ENCODE measurements around the gene RING1.

The RING1 gene

DNA sequence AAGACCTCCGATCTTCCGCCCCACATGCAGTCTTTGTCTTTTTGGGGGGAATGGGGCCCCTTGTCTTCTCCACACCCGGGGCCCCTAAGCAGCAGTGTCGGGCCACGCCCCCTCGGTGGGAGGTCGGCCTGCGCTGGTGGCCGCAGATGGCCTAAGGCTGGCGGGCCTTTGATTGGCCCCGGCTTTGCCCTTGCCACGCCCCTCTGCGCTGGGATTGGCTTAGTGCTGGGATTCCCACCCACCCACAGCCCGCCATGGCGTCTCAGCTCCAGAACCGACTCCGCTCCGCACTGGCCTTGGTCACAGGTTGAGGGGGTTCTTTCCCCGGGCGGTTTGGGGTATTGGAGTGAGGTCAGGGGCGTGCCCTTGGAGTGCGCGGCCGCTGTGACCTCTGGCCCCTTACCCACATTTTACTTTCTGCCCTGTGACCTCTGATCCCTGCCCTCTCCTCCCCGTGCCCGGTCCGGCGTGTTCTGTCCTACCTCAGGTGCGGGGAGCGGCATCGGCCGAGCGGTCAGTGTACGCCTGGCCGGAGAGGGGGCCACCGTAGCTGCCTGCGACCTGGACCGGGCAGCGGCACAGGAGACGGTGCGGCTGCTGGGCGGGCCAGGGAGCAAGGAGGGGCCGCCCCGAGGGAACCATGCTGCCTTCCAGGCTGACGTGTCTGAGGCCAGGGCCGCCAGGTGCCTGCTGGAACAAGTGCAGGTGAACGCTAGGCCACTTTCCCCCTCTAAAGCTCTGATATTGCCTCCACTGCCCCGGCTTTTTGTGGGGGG is 3.7 kb upstream of the RING1 start, which contains the start of gene HSD17B8:
HSD17B8 (plus strand) TSS at position 241 of the 776 bp plus-strand sequence; CDS start at position 255, 14 bp downstream.
- TF ChIP-seq, protein P1, sequence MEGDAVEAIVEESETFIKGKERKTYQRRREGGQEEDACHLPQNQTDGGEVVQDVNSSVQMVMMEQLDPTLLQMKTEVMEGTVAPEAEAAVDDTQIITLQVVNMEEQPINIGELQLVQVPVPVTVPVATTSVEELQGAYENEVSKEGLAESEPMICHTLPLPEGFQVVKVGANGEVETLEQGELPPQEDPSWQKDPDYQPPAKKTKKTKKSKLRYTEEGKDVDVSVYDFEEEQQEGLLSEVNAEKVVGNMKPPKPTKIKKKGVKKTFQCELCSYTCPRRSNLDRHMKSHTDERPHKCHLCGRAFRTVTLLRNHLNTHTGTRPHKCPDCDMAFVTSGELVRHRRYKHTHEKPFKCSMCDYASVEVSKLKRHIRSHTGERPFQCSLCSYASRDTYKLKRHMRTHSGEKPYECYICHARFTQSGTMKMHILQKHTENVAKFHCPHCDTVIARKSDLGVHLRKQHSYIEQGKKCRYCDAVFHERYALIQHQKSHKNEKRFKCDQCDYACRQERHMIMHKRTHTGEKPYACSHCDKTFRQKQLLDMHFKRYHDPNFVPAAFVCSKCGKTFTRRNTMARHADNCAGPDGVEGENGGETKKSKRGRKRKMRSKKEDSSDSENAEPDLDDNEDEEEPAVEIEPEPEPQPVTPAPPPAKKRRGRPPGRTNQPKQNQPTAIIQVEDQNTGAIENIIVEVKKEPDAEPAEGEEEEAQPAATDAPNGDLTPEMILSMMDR (IDR thresholded peaks at IDR 0.05; ENCODE audit: borderline replicate concordance, insufficient read depth, low read depth, low read length), result no peak
- peak within 1 kb of the TSS; percentile 69 for H3K4me3 ChIP-seq (ENCODE audit: low read depth, low read length)

DNA sequence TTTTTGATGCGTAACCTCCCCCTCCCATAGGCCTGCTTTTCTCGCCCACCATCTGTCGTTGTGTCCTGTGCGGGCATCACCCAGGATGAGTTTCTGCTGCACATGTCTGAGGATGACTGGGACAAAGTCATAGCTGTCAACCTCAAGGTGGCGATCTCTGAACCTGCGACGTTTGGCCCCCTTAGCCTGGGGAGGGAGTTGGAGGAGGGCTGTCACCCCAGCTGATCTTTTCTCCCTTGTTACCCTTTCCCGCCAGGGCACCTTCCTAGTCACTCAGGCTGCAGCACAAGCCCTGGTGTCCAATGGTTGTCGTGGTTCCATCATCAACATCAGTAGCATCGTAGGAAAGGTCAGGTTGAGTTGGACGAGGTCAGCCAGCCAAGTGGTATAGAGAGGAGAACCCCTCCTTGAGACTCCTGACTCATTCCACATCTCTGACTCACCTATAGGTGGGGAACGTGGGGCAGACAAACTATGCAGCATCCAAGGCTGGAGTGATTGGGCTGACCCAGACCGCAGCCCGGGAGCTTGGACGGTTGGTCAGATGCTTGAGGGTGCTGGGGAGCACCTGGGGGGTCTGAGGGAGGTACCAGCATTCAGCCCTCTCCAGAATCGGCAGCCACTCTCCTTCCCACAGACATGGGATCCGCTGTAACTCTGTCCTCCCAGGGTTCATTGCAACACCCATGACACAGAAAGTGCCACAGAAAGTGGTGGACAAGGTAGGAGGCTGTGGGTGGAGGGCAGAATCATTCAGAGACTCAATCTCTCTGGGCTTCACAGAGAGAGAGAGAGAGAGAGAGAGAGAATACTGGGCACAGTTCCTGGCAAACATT is 2.9 kb upstream of the RING1 start:
- peak overlapping the region; percentile 69 for H3K4me3 ChIP-seq (ENCODE audit: low read depth, low read length)

DNA sequence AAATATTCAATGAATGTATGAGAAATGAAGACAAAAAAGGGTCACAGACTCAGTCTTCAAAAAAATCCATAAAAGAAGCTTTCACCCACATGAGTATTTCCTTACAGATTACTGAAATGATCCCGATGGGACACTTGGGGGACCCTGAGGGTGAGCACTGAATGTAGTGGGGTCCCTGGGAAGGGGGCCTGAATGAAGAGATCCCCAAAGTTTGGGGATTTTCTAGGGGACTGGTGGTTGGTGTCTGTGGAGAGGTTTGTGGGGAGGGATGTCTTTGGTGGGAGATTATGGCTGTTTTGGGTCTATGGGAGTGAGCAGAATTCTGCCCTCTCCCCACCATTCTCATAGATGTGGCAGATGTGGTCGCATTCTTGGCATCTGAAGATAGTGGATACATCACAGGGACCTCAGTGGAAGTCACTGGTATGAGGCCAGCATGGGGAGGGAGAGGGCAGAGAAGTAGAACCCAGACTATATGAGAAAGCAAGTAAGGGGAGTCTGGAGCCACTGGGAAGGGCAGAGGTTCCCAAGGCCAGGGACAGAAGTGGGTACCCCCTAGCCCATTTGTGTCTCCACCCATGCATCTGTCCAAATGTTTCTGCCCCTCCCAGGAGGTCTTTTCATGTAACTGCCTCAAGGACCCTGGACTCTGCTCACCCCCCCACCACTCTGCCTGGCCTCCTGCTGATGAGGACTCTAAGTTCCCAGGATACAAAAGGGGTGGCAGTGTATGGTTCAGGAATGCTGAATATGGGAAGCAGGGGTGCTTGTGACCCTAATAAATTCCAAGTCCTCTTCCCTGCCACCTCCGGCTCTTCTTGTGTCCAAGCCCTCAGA is 2.1 kb upstream of the RING1 start:
- TF ChIP-seq, protein P1 (IDR thresholded peaks at IDR 0.05; ENCODE audit: borderline replicate concordance, insufficient read depth, low read depth, low read length), result no peak
- H3K4me3 ChIP-seq (ENCODE audit: low read depth, low read length), result no peak overlapping the region

More for the DNA sequence above, 2.9 kb upstream of the RING1 start:
- TF ChIP-seq, protein P1 (IDR thresholded peaks at IDR 0.05; ENCODE audit: borderline replicate concordance, insufficient read depth, low read depth, low read length), result peak; percentile 32; the same call in 1 of the 2 replicates

DNA sequence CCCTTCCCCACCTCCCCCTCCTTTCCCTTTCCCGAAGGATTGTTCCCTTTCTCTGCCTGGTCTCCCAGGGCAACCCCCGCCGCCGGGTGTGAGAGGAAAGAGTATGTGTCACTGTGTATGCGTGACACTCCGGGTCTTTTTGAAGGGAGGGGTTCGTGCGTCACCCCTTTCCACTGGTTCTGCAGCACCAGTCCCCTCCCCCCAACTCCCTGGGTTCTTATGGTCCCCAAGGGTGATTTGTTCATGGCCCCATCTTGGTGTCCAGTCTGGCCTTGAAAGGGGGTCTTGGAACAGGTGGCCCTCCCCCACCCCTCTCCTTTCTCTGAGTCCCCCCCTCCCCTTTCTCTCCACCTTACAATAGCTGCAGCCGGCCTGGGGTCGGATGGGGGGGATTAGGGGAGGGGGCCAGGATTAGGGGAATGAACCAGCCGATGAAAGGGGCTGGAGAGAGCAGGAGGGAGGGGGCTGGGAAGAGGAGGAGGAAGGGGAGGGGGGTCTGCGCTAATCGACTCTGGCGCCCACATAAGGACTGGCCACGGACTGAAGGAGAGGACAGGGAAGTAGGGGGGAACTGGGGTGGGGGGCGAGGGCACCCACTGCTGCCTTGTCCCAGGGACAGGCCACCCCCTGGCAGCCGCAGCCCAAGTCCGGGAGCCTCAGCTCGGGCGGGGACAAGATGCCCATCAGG is 1.3 kb upstream of the RING1 start:
- TF ChIP-seq, protein P1 (IDR thresholded peaks at IDR 0.05; ENCODE audit: borderline replicate concordance, insufficient read depth, low read depth, low read length), result no peak
- H3K4me3 ChIP-seq (ENCODE audit: low read depth, low read length), result no peak overlapping the region

DNA sequence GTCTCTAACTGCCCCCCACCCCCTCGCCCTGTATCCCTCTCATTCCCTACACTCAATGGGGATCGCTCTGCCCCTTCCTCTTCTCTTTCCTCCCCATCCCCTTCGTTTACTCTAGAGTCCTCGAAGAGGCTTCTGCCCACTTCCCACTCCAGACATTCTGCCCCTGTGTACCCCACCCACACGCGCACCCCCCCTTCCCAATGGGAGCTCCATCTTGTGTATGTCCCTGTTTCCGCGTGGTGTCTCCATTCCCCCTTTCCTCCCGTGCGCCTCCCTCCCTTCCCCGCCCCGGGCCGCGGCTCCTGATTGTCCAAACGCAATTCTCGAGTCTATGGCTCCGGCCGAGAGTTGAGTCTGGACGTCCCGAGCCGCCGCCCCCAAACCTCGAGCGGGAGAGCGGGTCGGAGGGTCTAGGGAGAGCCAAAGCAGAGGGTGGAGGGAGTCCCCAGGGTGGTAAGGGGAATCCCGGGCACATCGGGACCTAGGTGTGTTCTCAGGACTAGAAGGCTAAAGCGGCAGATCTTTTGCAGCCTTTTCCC is 679 bp upstream of the RING1 start:
- peak overlapping the region; percentile 75 for H3K4me3 ChIP-seq (ENCODE audit: low read depth, low read length)

More for the DNA sequence above, 679 bp upstream of the RING1 start:
- TF ChIP-seq, protein P1 (IDR thresholded peaks at IDR 0.05; ENCODE audit: borderline replicate concordance, insufficient read depth, low read depth, low read length), result no peak

Data from GM12875 (cell line).